ENCODE data around the gene RAB26.

DNA sequence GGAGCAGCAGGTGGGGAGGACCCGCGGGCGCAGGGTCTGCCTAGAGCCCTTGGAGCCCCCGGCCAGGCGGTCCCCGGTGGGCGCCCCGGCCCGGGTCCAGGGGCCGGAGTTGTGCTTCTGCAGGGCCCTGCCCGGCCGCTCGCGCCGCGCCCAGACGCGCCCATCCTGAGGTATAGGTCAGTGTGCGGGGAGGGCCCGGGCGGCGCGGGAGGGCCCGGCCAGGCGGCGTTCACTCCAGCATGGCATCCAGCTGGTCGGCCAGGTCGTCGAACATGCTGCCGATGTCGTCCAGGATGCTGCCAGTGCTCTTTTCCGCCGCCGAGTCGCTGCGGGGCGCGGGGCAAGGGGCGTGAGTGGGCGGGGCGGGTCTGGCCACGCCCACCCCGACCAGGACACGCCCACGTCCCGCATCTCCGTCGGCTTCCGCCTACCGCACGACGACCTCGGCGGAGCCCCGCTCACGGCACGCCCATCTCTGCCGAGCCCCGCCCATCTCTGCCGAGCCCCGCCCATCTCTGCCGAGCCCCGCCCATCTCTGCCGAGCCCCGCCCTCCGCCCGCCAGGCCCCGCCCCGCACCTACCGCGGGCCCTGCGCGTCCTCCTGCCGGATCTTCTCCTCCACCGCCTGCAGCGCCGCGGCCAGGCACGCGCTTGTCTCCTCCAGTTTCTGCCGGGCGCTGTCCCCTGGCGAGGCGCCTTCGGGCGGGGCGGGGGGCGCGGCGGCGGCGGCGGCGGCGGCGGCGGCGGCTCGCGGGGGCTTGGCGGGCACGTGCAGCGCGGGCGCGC is 30.1 kb downstream of the RAB26 start:
- TF ChIP-seq CTCF (conservative IDR thresholded peaks at IDR 0.05 in 1 of 2, IDR thresholded peaks at IDR 0.05 in 1 of 2; ENCODE audit: low read depth in 1 of 2, low read length in 2 of 2) (no peak), EZH2 (IDR thresholded peaks at IDR 0.05; ENCODE audit: low read length, missing control alignments) (no peak)
